ENCODE data around the gene HNF1B. TPM values are rescaled to one million over a fixed set of nuclear protein-coding genes. Genes with fewer than 3 reads are reported as not detected.

Gene HNF1B
- total RNA-seq, 1 experiment from 2014 or later = 2.0 TPM

- Histone ChIP-seq H3F3A (ENCODE audit: low read length, unreplicated experiment) (no peaks in the 10 kb centered on the region), H3K4me3 (ENCODE audit: low read length) (no peak overlapping the region), H3K9me2 (replicated peaks; ENCODE audit: low read length) (no peaks in the 10 kb centered on the region), H3K27me3 (ENCODE audit: low read length) (no peaks in the 10 kb centered on the region), H4K20me1 (ENCODE audit: low read length) (no peaks in the 10 kb centered on the region), H3K9me3 (ENCODE audit: low read length) (no peaks in the 10 kb centered on the region), H3K4me1 (ENCODE audit: insufficient read depth, low read length) (no peaks in the 10 kb centered on the region), H2AFZ (ENCODE audit: low read length) (no peak overlapping the region), H3K27ac (ENCODE audit: low read length) (no peak overlapping the region), H3K79me2 (ENCODE audit: low read length) (no peaks in the 10 kb centered on the region), H3K4me2 (ENCODE audit: low read length) (no peak overlapping the region), H3K36me3 (ENCODE audit: low read depth, low read length) (no peaks in the 10 kb centered on the region), H3K9ac (ENCODE audit: low read length) (no peak overlapping the region)
- POLR2A ChIA-PET (ENCODE audit: unreplicated experiment) = no interaction called here
- CTCF ChIA-PET = no interaction called here
- BruUV-seq (replicated peaks) = no TSS peak
- ATAC-seq (no peak), DNase-seq (no peak)
- TF ChIP-seq EZH2phosphoT487 (IDR thresholded peaks at IDR 0.05; ENCODE audit: borderline replicate concordance, low read length) (no peak), EZH2 (IDR thresholded peaks at IDR 0.05; ENCODE audit: low read length, unreplicated experiment) (no peak), CTCF (conservative IDR thresholded peaks at IDR 0.05; ENCODE audit: low read depth, low read length) (no peak)
- intact Hi-C loops (cut with micrococcal nuclease) = no loop called here
Observed at GRCh38 chr17:37732316-37732715, 12.5 kb downstream of the HNF1B start.

- no peak overlapping the region for H3K9ac ChIP-seq (ENCODE audit: low read length)
- H3K4me1 ChIP-seq (ENCODE audit: insufficient read depth, low read length) = no peaks in the 10 kb centered on the region
- no peaks in the 10 kb centered on the region for H3K9me3 ChIP-seq (ENCODE audit: low read length)
- CTCF ChIA-PET = no interaction called here
- H3K27me3 ChIP-seq (ENCODE audit: low read length) = no peaks in the 10 kb centered on the region
- no peaks in the 10 kb centered on the region for H3F3A ChIP-seq (ENCODE audit: low read length, unreplicated experiment)
- TF ChIP-seq EZH2phosphoT487 (IDR thresholded peaks at IDR 0.05; ENCODE audit: borderline replicate concordance, low read length) (no peak), CTCF (conservative IDR thresholded peaks at IDR 0.05; ENCODE audit: low read depth, low read length) (no peak), EZH2 (IDR thresholded peaks at IDR 0.05; ENCODE audit: low read length, unreplicated experiment) (no peak)
- intact Hi-C loops (cut with micrococcal nuclease) = no loop called here
- H3K4me3 ChIP-seq (ENCODE audit: low read length) = no peak overlapping the region
- no peaks in the 10 kb centered on the region for H3K36me3 ChIP-seq (ENCODE audit: low read depth, low read length)
- H3K4me2 ChIP-seq (ENCODE audit: low read length) = no peak overlapping the region
- POLR2A ChIA-PET (ENCODE audit: unreplicated experiment) = no interaction called here
- H3K79me2 ChIP-seq (ENCODE audit: low read length) = no peaks in the 10 kb centered on the region
- ATAC-seq (no peak), DNase-seq (no peak)
- no TSS peak for BruUV-seq (replicated peaks)
- H2AFZ ChIP-seq (ENCODE audit: low read length) = no peak overlapping the region
- H3K9me2 ChIP-seq (replicated peaks; ENCODE audit: low read length) = no peaks in the 10 kb centered on the region
- H4K20me1 ChIP-seq (ENCODE audit: low read length) = no peaks in the 10 kb centered on the region
- H3K27ac ChIP-seq (ENCODE audit: low read length) = no peak overlapping the region
Observed at GRCh38 chr17:37731056-37731455, 13.8 kb downstream of the HNF1B start.

- no peaks in the 10 kb centered on the region for H3K9me2 ChIP-seq (replicated peaks; ENCODE audit: low read length)
- no peak overlapping the region for H2AFZ ChIP-seq (ENCODE audit: low read length)
- no peaks in the 10 kb centered on the region for H4K20me1 ChIP-seq (ENCODE audit: low read length)
- no peak overlapping the region for H3K9ac ChIP-seq (ENCODE audit: low read length)
- intact Hi-C loops (cut with micrococcal nuclease) = no loop called here
- no peaks in the 10 kb centered on the region for H3K36me3 ChIP-seq (ENCODE audit: low read depth, low read length)
- H3K4me1 ChIP-seq (ENCODE audit: insufficient read depth, low read length) = no peaks in the 10 kb centered on the region
- BruUV-seq (replicated peaks) = no TSS peak
- TF ChIP-seq EZH2 (IDR thresholded peaks at IDR 0.05; ENCODE audit: low read length, unreplicated experiment) (no peak), CTCF (conservative IDR thresholded peaks at IDR 0.05; ENCODE audit: low read depth, low read length) (no peak), EZH2phosphoT487 (IDR thresholded peaks at IDR 0.05; ENCODE audit: borderline replicate concordance, low read length) (no peak)
- DNase-seq = no peak
- H3K9me3 ChIP-seq (ENCODE audit: low read length) = no peaks in the 10 kb centered on the region
- POLR2A ChIA-PET (ENCODE audit: unreplicated experiment) = no interaction called here
- H3K4me2 ChIP-seq (ENCODE audit: low read length) = no peak overlapping the region
- H3F3A ChIP-seq (ENCODE audit: low read length, unreplicated experiment) = no peaks in the 10 kb centered on the region
- no peaks in the 10 kb centered on the region for H3K27me3 ChIP-seq (ENCODE audit: low read length)
- no peak overlapping the region for H3K27ac ChIP-seq (ENCODE audit: low read length)
- CTCF ChIA-PET = no interaction called here
- ATAC-seq = no peak
- H3K79me2 ChIP-seq (ENCODE audit: low read length) = no peaks in the 10 kb centered on the region
- no peak overlapping the region for H3K4me3 ChIP-seq (ENCODE audit: low read length)
Observed at GRCh38 chr17:37729905-37730304, 15.0 kb downstream of the HNF1B start.

All from PC-3 (cell line).